Uterus (tissue), 2 donors: ENCODE data around the gene OR13A1.

ENCODE experiments used
- CTCF ChIP-seq, 4 experiments: fragments of 200-600 bp in 2 of 4; fragments of 450-650 bp in 2 of 4; sonication (generic) in 2 of 4; IDR thresholded peaks; one replicate each; pipeline ENCODE4 v1.5.1; 2016 to 2019; ENCODE audit warnings: antibody characterized with exemption in 4 of 4, mild to moderate bottlenecking in 2 of 4, moderate library complexity in 1 of 4
- POLR2A ChIP-seq, 2 donors: fragments of 450-650 bp; IDR thresholded peaks; one replicate each; pipeline ENCODE4 v1.6.1; 2016; ENCODE audit warnings: antibody characterized with exemption in 2 of 2, mild to moderate bottlenecking in 1 of 2, moderate library complexity in 1 of 2

- TF ChIP-seq CTCF (IDR thresholded peaks at IDR 0.05) (no peak), POLR2A (IDR thresholded peaks at IDR 0.05) (no peak)
Observed at GRCh38 chr10:45274364-45274763, 41.0 kb downstream of the OR13A1 start.
